HG02885 (cell line): ENCODE results near the gene LAS1L.
"Not testable (repeated sequence)": the region's sequence is repeated elsewhere in the genome, so short reads cannot be mapped to it uniquely, and the experiment has no call there.

Source experiments
- ATAC-seq: cut with Tn5 transposase; IDR thresholded peaks from one replicate; pipeline ENCODE4 v1.9.1; 2021; ENCODE audit warnings: mild to moderate bottlenecking; ENCODE audit not compliant: unreplicated experiment, poor library complexity

The LAS1L gene

DNA sequence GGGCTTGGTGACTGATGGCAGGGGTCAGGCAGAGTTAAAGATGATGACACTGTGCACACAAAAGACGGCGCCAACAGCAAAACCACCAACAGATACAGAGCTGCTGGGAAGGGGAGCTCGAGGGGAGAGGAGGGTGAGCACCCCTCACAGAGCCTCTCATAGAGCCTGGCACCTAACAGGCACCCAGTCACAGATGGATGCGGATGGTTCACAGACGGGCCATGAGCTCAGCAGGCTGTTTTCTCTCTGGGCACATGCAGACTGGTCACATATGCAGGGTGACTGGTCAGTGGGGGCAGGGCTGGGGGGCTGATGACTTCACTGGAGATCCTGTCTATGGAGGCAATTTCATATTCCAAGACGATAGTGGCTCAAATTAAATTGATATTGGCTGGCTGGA is 15.1 kb downstream of the LAS1L start:
- ATAC-seq = not testable (repeated sequence)

- ATAC-seq = not testable (repeated sequence)
Measured at GRCh38 chrX:65518980-65519379, 15.6 kb downstream of the LAS1L start.

DNA sequence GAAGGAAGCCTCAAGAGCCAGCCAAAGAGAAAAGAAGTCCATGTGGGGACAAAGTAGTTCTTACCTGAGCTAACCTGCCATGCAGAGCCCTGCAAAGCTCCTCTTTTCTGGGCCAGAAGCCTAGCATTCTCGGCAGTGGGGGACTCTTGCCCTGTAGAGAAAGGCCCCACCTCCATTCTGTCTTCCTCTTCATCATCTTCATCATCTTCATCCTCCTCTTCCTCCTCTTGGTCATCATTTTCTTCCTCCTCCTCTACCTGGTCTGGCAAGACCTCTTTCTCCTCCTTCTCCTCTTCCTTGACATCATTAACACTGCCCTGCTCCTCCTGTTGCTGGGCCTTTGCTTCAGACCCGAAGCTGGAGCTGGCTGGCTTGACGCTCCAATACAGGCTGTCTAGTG is 16.7 kb downstream of the LAS1L start:
- no peak for ATAC-seq

DNA sequence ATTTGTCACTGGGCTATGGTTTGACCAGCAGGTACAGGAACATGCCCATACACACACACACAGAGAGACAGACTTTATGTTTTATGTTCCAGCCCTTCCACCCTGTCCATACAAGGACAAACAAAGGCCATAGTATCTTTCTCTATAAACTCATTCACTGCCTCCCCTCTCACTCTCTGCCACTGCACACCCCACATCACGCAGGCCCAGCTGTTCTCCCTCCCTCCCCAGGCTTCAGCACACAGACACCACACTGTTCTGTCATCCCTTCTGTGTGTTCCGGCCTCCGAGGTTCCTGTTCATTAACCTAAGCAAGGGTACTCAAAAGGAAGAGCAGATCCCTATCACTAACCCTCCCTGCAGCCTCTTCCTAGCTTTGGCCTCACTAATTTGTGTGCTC is 17.8 kb downstream of the LAS1L start:
- ATAC-seq = no peak

DNA sequence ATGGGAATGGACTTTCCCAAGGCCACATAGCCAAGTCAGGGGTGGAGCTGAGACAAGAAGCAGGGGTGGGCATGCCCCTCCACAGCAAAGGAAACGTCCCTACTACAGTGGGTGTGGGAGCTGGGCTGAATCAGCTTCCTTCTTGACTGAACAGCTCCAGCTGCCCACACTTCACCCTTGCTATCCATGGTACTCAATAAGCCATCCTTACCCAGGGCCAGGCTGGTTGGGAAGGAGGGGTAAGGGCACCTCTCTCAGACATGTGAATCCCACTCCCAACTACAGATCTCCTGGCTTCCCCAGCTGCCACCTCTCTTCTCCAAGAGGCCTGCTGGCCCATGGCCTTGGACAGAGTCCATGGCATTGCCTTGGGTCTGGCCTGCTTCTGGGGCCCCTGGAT is 21.0 kb downstream of the LAS1L start:
- ATAC-seq = no peak

GRCh38 chrX:65509400-65509799 is 25.2 kb downstream of the LAS1L start:
- no peak for ATAC-seq

GRCh38 chrX:65508851-65509250 is 25.7 kb downstream of the LAS1L start:
- ATAC-seq = no peak

DNA sequence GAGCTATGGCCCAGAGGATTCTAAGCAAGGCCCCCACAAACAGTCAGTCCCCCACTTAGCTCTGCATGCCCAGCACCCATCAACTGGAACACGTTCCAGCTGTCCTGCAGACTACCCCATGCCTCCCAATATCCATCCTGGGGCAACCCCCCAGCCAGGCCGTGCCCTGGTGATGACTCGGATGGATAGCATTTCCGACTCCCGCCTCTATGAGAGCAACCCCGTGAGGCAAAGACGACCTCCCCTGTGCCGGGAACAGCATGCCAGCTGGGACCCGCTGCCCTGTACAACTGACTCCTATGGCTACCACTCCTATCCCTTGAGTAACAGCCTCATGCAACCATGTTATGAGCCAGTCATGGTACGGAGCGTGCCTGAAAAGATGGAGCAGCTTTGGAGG is 32.0 kb downstream of the LAS1L start:
- no peak for ATAC-seq

DNA sequence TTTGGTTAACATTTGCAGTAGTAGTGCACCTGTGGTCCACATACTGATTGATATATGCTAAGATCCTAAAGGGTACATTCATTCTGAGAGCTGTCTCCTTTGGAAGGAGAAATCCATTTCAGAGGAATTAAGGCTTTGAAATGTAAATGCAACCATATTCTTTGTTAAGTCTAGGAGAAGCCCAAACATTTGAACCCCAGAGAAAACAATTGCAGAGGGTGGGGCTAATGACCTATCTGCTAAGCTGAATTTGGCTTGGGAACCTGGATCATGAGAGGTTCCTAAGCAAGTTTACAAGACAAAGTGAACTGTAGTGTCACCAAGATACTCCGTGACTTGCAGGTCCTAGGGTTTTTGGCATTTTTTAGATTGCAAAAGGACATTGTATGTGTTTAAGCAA is 41.2 kb downstream of the LAS1L start:
- ATAC-seq = no peak

DNA sequence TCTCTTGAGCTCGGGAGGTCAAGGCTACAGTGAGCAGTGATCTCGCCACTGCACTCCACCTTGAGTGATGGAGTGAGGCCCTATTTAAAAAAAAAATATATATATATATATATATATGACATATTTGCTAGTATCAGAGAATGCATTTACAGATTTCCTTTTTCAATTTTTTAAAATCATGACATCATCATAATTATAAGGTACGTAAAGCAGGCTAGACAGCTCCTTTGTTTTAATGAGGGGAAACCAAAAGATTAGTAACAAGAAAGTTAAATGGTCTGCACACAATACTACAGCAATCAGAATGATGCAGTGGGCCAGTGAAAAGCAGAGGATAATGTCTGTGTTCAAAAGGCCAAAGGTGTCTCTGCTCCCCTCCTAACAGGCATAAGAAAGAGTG is 43.0 kb downstream of the LAS1L start:
- no peak for ATAC-seq

DNA sequence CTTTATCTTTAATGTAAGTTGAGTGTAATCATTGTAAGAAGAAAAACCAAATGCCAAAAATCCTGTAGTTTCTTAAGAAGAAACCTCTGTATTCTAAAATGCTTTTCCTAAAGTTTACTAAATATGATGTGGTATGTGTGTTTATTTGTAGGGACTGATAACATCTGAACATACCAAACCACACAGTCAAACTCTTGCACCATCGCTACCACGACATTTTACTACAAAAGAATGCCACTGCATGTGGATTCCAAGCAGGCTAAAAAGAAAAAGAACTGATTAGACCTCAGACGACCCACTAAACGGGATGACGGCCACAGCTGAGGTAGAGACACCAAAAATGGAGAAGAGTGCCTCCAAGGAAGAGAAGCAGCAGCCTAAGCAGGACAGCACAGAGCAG is 46.1 kb downstream of the LAS1L start:
- ATAC-seq = no peak

GRCh38 chrX:65480960-65481359 is 53.6 kb downstream of the LAS1L start:
- no peak for ATAC-seq

DNA sequence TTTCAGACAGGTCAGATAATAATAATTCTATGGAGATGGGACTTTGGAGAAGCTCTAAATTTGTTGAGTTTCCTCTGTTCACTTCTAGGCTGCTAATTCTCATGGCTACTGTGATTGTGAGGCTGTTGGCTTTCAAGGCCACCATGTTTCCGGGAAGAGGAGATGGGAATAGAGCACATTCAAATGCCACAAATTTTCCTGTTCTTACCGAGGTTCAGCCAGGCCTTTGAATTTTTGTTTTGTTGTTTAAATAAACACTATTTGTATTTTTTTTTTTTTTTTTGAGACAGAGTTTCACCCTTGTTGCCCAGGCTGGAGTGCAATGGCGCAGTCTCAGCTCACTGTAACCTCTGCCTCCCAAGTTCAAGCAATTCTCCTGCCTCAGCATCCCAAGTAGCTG is 55.5 kb downstream of the LAS1L start:
- ATAC-seq = not testable (repeated sequence)

GRCh38 chrX:65476564-65476963 is 58.0 kb downstream of the LAS1L start:
- ATAC-seq = no peak

- no peak for ATAC-seq
Measured at GRCh38 chrX:65463550-65463949, 71.0 kb downstream of the LAS1L start.
